WERI-Rb-1 (cell line): ENCODE results near the gene GNA15.

ENCODE experiments used
- DNase-seq: peaks from one replicate; pipeline ENCODE4 v3.0.0-alpha.2; 2020
- H3K27ac ChIP-seq: fragments of 250-450 bp; sonication (Bioruptor Pico); 2 replicates; pipeline ENCODE4 v1.5.1; 2020; ENCODE audit warnings: mild to moderate bottlenecking, moderate library complexity
- H3K27me3 ChIP-seq: fragments of 250-450 bp; sonication (Bioruptor Pico); 2 replicates; pipeline ENCODE4 v1.5.1; 2021; ENCODE audit warnings: mild to moderate bottlenecking, low read depth, moderate library complexity; ENCODE audit not compliant: insufficient read depth, severe bottlenecking
- H3K36me3 ChIP-seq: fragments of 250-450 bp; sonication (Bioruptor Pico); 2 replicates; pipeline ENCODE4 v1.5.1; 2020; ENCODE audit warnings: mild to moderate bottlenecking, moderate library complexity
- H3K4me3 ChIP-seq: 2 replicates; pipeline ENCODE4 v1.5.1; 2011; ENCODE audit warnings: low read depth, mild to moderate bottlenecking, control low read depth, low read length
- H3K9me3 ChIP-seq: fragments of 250-450 bp; sonication (Bioruptor Pico); 2 replicates; pipeline ENCODE4 v1.5.1; 2021; ENCODE audit warnings: mild to moderate bottlenecking, moderate library complexity; ENCODE audit not compliant: severe bottlenecking
- CTCF ChIP-seq: IDR thresholded peaks from 2 replicates; pipeline ENCODE4 v1.5.1; 2011; ENCODE audit warnings: low read depth, mild to moderate bottlenecking, control low read depth, inconsistent platforms, low read length

GNA15 gene

DNA sequence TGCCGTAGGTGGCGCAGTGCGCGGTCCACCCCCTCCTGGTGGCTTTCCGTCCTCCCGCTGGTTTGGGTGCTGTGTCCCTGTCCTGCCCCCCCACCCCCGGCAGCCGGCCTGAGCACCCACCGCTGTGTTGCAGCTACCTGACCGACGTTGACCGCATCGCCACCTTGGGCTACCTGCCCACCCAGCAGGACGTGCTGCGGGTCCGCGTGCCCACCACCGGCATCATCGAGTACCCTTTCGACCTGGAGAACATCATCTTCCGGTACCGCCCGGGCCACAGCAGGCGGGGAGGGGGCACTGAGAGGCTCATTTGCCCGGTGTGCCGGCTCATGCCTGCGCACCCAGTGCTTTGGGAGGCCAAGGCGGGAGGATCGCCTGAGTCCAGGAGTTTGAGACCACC lies 21.0 kb upstream of the GNA15 start:
- Histone ChIP-seq H3K36me3 (peaks cover 30% of the 10 kb centered on the region), H3K9me3 (no peaks in the 10 kb centered on the region), H3K4me3 (no peak overlapping the region), H3K27ac (no peak overlapping the region), H3K27me3 (no peaks in the 10 kb centered on the region)
- no peak for DNase-seq
- TF ChIP-seq CTCF = no peak

DNA sequence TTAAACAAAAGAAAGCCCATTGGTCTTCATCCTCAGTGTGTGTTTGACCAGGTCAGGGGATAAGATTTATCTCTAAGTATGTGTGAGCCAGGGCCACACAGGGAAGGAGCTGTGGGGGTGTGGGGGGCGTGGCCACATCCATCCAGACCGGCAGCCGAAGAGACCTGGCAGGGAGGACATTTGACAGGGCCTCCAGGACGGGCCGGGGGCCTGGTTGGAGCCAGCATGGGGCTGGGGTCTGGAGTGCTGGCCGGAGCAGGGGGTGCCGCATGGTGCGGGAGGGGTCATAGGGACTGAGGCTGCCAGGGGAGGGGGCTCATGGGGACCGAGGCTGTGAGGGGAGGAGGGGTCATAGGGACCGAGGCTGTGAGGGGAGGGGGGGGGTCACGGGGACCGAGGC lies 20.4 kb upstream of the GNA15 start:
- no peak for DNase-seq
- H3K36me3 ChIP-seq = peaks cover 30% of the 10 kb centered on the region
- H3K27ac ChIP-seq = no peak overlapping the region
- H3K9me3 ChIP-seq = no peaks in the 10 kb centered on the region
- no peaks in the 10 kb centered on the region for H3K27me3 ChIP-seq
- no peak overlapping the region for H3K4me3 ChIP-seq
- no peak for TF ChIP-seq CTCF

GRCh38 chr19:3115916-3116602 lies 19.8 kb upstream of the GNA15 start:
- TF ChIP-seq CTCF = no peak
- Histone ChIP-seq H3K9me3 (no peaks in the 10 kb centered on the region), H3K36me3 (peaks cover 33% of the 10 kb centered on the region), H3K27me3 (no peaks in the 10 kb centered on the region), H3K4me3 (no peak overlapping the region), H3K27ac (no peak overlapping the region)
- DNase-seq = no peak

DNA sequence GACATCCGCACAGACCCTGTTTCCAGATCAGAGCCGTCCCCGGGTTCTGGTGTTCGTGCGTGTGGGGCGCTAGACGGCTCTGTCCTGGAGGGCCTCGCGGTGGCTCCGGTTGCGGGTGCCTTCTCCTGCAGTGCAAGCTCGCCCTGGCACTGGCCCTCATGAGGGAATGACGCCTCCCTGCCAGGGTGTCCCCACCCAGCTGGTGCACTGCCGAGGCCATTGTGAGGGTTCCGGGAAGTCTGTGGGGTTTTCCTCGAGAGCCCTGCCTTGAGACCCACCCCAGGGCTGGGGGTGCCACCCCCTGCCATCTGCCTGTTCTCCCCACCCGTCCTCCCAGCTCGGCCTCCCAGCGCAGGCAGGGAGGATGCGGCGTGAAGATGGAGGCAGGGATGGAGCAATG lies 19.2 kb upstream of the GNA15 start:
- DNase-seq = no peak
- Histone ChIP-seq H3K9me3 (no peaks in the 10 kb centered on the region), H3K27ac (no peak overlapping the region), H3K27me3 (no peaks in the 10 kb centered on the region), H3K4me3 (no peak overlapping the region), H3K36me3 (peaks cover 29% of the 10 kb centered on the region)
- no peak for TF ChIP-seq CTCF

- Histone ChIP-seq H3K9me3 (no peaks in the 10 kb centered on the region), H3K4me3 (no peak overlapping the region), H3K27me3 (no peaks in the 10 kb centered on the region), H3K27ac (no peak overlapping the region), H3K36me3 (peaks cover 34% of the 10 kb centered on the region)
- DNase-seq = no peak
- no peak for TF ChIP-seq CTCF
Measured at GRCh38 chr19:3117716-3118115, 18.1 kb upstream of the GNA15 start.
